Measurements from ENCODE around the gene HAPSTR1. TPM values are rescaled to one million over a fixed set of nuclear protein-coding genes. Genes with fewer than 3 reads are reported as not detected.

Gene HAPSTR1
- total and polyA plus RNA-seq, 2 of the 8 experiments (the other 6 are each of a cell fraction or from before 2014, with no cell fraction given), result 11.9 to 66.1 TPM

GRCh38 chr16:9065077-9065476, 26.4 kb upstream of the HAPSTR1 start:
- no peak overlapping the region for H3K14ac ChIP-seq (ENCODE audit: insufficient read length)
- H4K91ac ChIP-seq (replicated peaks; ENCODE audit: insufficient read length, low read length), result no peak overlapping the region
- no peaks in the 10 kb centered on the region for H3K27me3 ChIP-seq (replicated peaks in 1 of 4; ENCODE audit: control insufficient read depth in 3 of 4, extremely low read depth in 1 of 4, insufficient read depth in 3 of 4, low read length in 3 of 4)
- H2AFZ ChIP-seq (ENCODE audit: low read length), result no peak overlapping the region
- no peak overlapping the region for H3K4me2 ChIP-seq (ENCODE audit: insufficient read depth in 1 of 2, low read depth in 2 of 2, low read length in 2 of 2)
- no peak overlapping the region for H3K4me3 ChIP-seq (ENCODE audit: extremely low read depth in 1 of 4, insufficient read depth in 2 of 4, low read depth in 3 of 4, low read length in 4 of 4)
- FAIRE-seq, result no peak
- H4K8ac ChIP-seq (ENCODE audit: extremely low read depth, insufficient read depth, low read length), result no peak overlapping the region
- no peak overlapping the region for H3K23ac ChIP-seq (ENCODE audit: insufficient read length)
- H3K23me2 ChIP-seq (ENCODE audit: low read depth, low read length), result no peaks in the 10 kb centered on the region
- H3K9ac ChIP-seq (replicated peaks in 1 of 4; ENCODE audit: extremely low read depth in 1 of 4, low read depth in 3 of 4, low read length in 3 of 4), result no peak overlapping the region
- H2BK120ac ChIP-seq (replicated peaks; ENCODE audit: low read depth, low read length), result no peak overlapping the region
- H3K79me2 ChIP-seq (ENCODE audit: control insufficient read depth in 1 of 2, insufficient read depth in 2 of 2, low read length in 2 of 2), result no peaks in the 10 kb centered on the region
- no peak overlapping the region for H3K4ac ChIP-seq (replicated peaks; ENCODE audit: insufficient read length, low read depth, low read length)
- H3K18ac ChIP-seq (ENCODE audit: extremely low read depth, low read length), result no peak overlapping the region
- TF ChIP-seq ASH2L (IDR thresholded peaks at IDR 0.05; ENCODE audit: low read length) (no peak), POLR2A (IDR thresholded peaks at IDR 0.05; ENCODE audit: control extremely low read depth in 1 of 2, low read depth in 2 of 2, low read length in 2 of 2) (no peak), SUZ12 (IDR thresholded peaks at IDR 0.05; ENCODE audit: low read length) (no peak), GTF2F1 (IDR thresholded peaks at IDR 0.05; ENCODE audit: borderline replicate concordance, low read depth, low read length) (no peak), HDAC2 (IDR thresholded peaks at IDR 0.05; ENCODE audit: borderline replicate concordance in 1 of 2, low read depth in 2 of 2, low read length in 2 of 2) (no peak), CEBPB (IDR thresholded peaks at IDR 0.05; ENCODE audit: low read depth, low read length) (no peak)
- H3K9me3 ChIP-seq (ENCODE audit: insufficient read depth in 2 of 2, low read depth in 1 of 2, low read length in 1 of 2), result no peaks in the 10 kb centered on the region
- WGBS, 2 experiments (ENCODE audit: extremely low coverage in 1 of 2, insufficient coverage in 1 of 2, insufficient read length in 1 of 2, insufficient replicate concordance in 2 of 2, low coverage in 1 of 2, low lambda C conversion rate in 2 of 2, missing lambda C conversion rate in 1 of 2), result 91% methylated on average over 4 of the region's 4 CpGs; no CpG with 5 or more reads in 1 of the 2 experiments
- no peak overlapping the region for H2BK5ac ChIP-seq (ENCODE audit: low read depth, low read length)
- H2BK12ac ChIP-seq (ENCODE audit: low read depth, low read length), result no peak overlapping the region
- H4K20me1 ChIP-seq (replicated peaks in 1 of 2; ENCODE audit: control insufficient read depth in 1 of 2, insufficient read depth in 2 of 2, low read length in 2 of 2), result no peaks in the 10 kb centered on the region
- no peak overlapping the region for H3K27ac ChIP-seq (ENCODE audit: low read depth, low read length)
- CTCF ChIA-PET (ENCODE audit: partially characterized antibody), result no interaction called here
- POLR2A ChIA-PET (ENCODE audit: partially characterized antibody), result interaction anchor here (1.9 to 2.3 kb wide), 2 partner anchors 13 to 26 kb away, joined by 4 to 6 read pairs; partner anchors contain the start of gene HAPSTR1
- H2BK15ac ChIP-seq (ENCODE audit: low read length), result no peak overlapping the region
- no peak overlapping the region for H2AK5ac ChIP-seq (ENCODE audit: low read depth, low read length)
- H3K4me1 ChIP-seq (replicated peaks in 1 of 4; ENCODE audit: control insufficient read depth in 3 of 4, insufficient read depth in 4 of 4, low read length in 3 of 4), result no peaks in the 10 kb centered on the region
- no peaks in the 10 kb centered on the region for H3K79me1 ChIP-seq (ENCODE audit: low read depth, low read length)
- H4K5ac ChIP-seq (ENCODE audit: insufficient read length, low read depth, low read length), result no peak overlapping the region
- DNase-seq (ENCODE audit: low read depth in 1 of 2, low spot score in 2 of 2), result no peak
- H3K36me3 ChIP-seq (ENCODE audit: control insufficient read depth in 2 of 4, insufficient read depth in 4 of 4, low read length in 3 of 4), result no peaks in the 10 kb centered on the region
- H2BK20ac ChIP-seq (ENCODE audit: low read length), result no peak overlapping the region
- H3K56ac ChIP-seq (replicated peaks; ENCODE audit: insufficient read length, low read depth, low read length), result no peak overlapping the region

Data from H1 (cell line).